T-helper 2 cell treated with Interferon-gamma antibody and Interleukin-4, amounts not matched to agents 5 μg/mL and 100 μg/mL, for 36 hours (primary cell): ENCODE measurements around the gene ANO10.
"Not testable (repeated sequence)": the region's sequence is repeated elsewhere in the genome, so short reads cannot be mapped to it uniquely, and the experiment has no call there.

Experiments used
- DNase-seq: peaks from one replicate; pipeline ENCODE4 v3.0.0; 2021; ENCODE audit warnings: low spot score
- H3K27ac Mint-ChIP-seq: one replicate; pipeline ENCODE4 v1.8.0; 2021; ENCODE audit warnings: mild to moderate bottlenecking, mixed read lengths
- H3K27me3 Mint-ChIP-seq: one replicate; pipeline ENCODE4 v1.8.0; 2021; ENCODE audit warnings: low read depth, mixed read lengths
- H3K36me3 Mint-ChIP-seq: one replicate; pipeline ENCODE4 v1.8.0; 2021; ENCODE audit warnings: low read depth, mixed read lengths
- H3K4me1 Mint-ChIP-seq: one replicate; pipeline ENCODE4 v1.8.0; 2021; ENCODE audit warnings: low read depth, mixed read lengths
- H3K4me3 Mint-ChIP-seq: one replicate; pipeline ENCODE4 v1.8.0; 2022; ENCODE audit warnings: mild to moderate bottlenecking, moderate library complexity, mixed read lengths
- H3K9me3 Mint-ChIP-seq: one replicate; pipeline ENCODE4 v1.8.0; 2021; ENCODE audit warnings: mixed read lengths

ANO10 gene

GRCh38 chr3:43621656-43622432 is at the start of gene ANO10:
Gene ANO10 (minus strand): TSS chr3:43622011. CDS start chr3:43605852, 16,159 bp downstream.
- H3K9me3 Mint-ChIP-seq, result no peaks in the 10 kb centered on the region
- H3K4me3 Mint-ChIP-seq, result peak within 1 kb of the TSS; percentile 85
- H3K27ac Mint-ChIP-seq, result peak within 1 kb of the TSS; percentile 87
- H3K36me3 Mint-ChIP-seq, result no peaks in the 10 kb centered on the region
- peaks cover 18% of the 10 kb centered on the region for H3K4me1 Mint-ChIP-seq
- peaks cover 29% of the 10 kb centered on the region for H3K27me3 Mint-ChIP-seq
- peak; percentile 93 for DNase-seq

GRCh38 chr3:43670635-43671522 is 49.1 kb upstream of the ANO10 start:
- no peak overlapping the region for H3K4me3 Mint-ChIP-seq
- peaks cover 15% of the 10 kb centered on the region for H3K27me3 Mint-ChIP-seq
- DNase-seq, result no peak
- H3K36me3 Mint-ChIP-seq, result no peaks in the 10 kb centered on the region
- H3K9me3 Mint-ChIP-seq, result no peaks in the 10 kb centered on the region
- no peak overlapping the region for H3K27ac Mint-ChIP-seq
- no peaks in the 10 kb centered on the region for H3K4me1 Mint-ChIP-seq

GRCh38 chr3:43665011-43665410 is 43.2 kb upstream of the ANO10 start:
- H3K9me3 Mint-ChIP-seq, H3K36me3 Mint-ChIP-seq, H3K27ac Mint-ChIP-seq, H3K4me3 Mint-ChIP-seq, DNase-seq, H3K4me1 Mint-ChIP-seq: not testable (repeated sequence)
- H3K27me3 Mint-ChIP-seq, result peaks cover 24% of the 10 kb centered on the region

- H3K4me3 Mint-ChIP-seq, H3K36me3 Mint-ChIP-seq, H3K27ac Mint-ChIP-seq, DNase-seq, H3K4me1 Mint-ChIP-seq, H3K9me3 Mint-ChIP-seq: not testable (repeated sequence)
- H3K27me3 Mint-ChIP-seq, result peaks cover 16% of the 10 kb centered on the region
These were observed 39.6 kb upstream of the ANO10 start for GRCh38 chr3:43661376-43661775.

- no peaks in the 10 kb centered on the region for H3K9me3 Mint-ChIP-seq
- no peak overlapping the region for H3K4me3 Mint-ChIP-seq
- no peak overlapping the region for H3K27ac Mint-ChIP-seq
- H3K36me3 Mint-ChIP-seq, result no peaks in the 10 kb centered on the region
- H3K4me1 Mint-ChIP-seq, result no peaks in the 10 kb centered on the region
- H3K27me3 Mint-ChIP-seq, result peaks cover 16% of the 10 kb centered on the region
- no peak for DNase-seq
These were observed 37.6 kb upstream of the ANO10 start for GRCh38 chr3:43659250-43659880.

- H3K27me3 Mint-ChIP-seq, H3K36me3 Mint-ChIP-seq, H3K27ac Mint-ChIP-seq, H3K4me3 Mint-ChIP-seq, H3K9me3 Mint-ChIP-seq, DNase-seq, H3K4me1 Mint-ChIP-seq: not testable (repeated sequence)
These were observed 34.6 kb upstream of the ANO10 start for GRCh38 chr3:43656390-43656789.

- Mint-ChIP-seq H3K4me1 (no peaks in the 10 kb centered on the region), H3K4me3 (no peak overlapping the region), H3K27ac (no peak overlapping the region), H3K27me3 (peaks cover 13% of the 10 kb centered on the region), H3K9me3 (no peaks in the 10 kb centered on the region), H3K36me3 (no peaks in the 10 kb centered on the region)
- DNase-seq, result no peak
These were observed 28.5 kb upstream of the ANO10 start for GRCh38 chr3:43650345-43650744.

GRCh38 chr3:43649365-43649968 is 27.7 kb upstream of the ANO10 start:
- Mint-ChIP-seq H3K36me3 (no peaks in the 10 kb centered on the region), H3K9me3 (no peaks in the 10 kb centered on the region), H3K4me3 (no peak overlapping the region), H3K27ac (no peak overlapping the region), H3K27me3 (peaks cover 13% of the 10 kb centered on the region), H3K4me1 (no peaks in the 10 kb centered on the region)
- DNase-seq, result no peak

GRCh38 chr3:43648957-43649356 is 27.1 kb upstream of the ANO10 start:
- H3K4me3 Mint-ChIP-seq, result no peak overlapping the region
- no peak overlapping the region for H3K27ac Mint-ChIP-seq
- H3K27me3 Mint-ChIP-seq, result peaks cover 13% of the 10 kb centered on the region
- no peaks in the 10 kb centered on the region for H3K4me1 Mint-ChIP-seq
- no peaks in the 10 kb centered on the region for H3K9me3 Mint-ChIP-seq
- H3K36me3 Mint-ChIP-seq, result no peaks in the 10 kb centered on the region
- DNase-seq, result no peak

GRCh38 chr3:43647331-43648166 is 25.7 kb upstream of the ANO10 start:
- Mint-ChIP-seq H3K36me3 (no peaks in the 10 kb centered on the region), H3K4me1 (no peaks in the 10 kb centered on the region), H3K9me3 (no peaks in the 10 kb centered on the region), H3K4me3 (no peak overlapping the region), H3K27ac (no peak overlapping the region), H3K27me3 (peaks cover 13% of the 10 kb centered on the region)
- no peak for DNase-seq

GRCh38 chr3:43644443-43644842 is 22.6 kb upstream of the ANO10 start:
- H3K27me3 Mint-ChIP-seq, result peaks cover 19% of the 10 kb centered on the region
- DNase-seq, result no peak
- no peak overlapping the region for H3K4me3 Mint-ChIP-seq
- no peaks in the 10 kb centered on the region for H3K4me1 Mint-ChIP-seq
- no peaks in the 10 kb centered on the region for H3K9me3 Mint-ChIP-seq
- no peak overlapping the region for H3K27ac Mint-ChIP-seq
- no peaks in the 10 kb centered on the region for H3K36me3 Mint-ChIP-seq

GRCh38 chr3:43641306-43642114 is 19.7 kb upstream of the ANO10 start:
- H3K4me1 Mint-ChIP-seq, result peaks cover 6% of the 10 kb centered on the region
- no peak overlapping the region for H3K4me3 Mint-ChIP-seq
- H3K27ac Mint-ChIP-seq, result no peak overlapping the region
- H3K27me3 Mint-ChIP-seq, result peaks cover 18% of the 10 kb centered on the region
- H3K9me3 Mint-ChIP-seq, result no peaks in the 10 kb centered on the region
- H3K36me3 Mint-ChIP-seq, result no peaks in the 10 kb centered on the region
- DNase-seq, result no peak
